Measurements from ENCODE around the gene COA7.
A peak's percentile ranks its signal among the peaks of the same experiment; 100 is the strongest.

COA7 gene

DNA sequence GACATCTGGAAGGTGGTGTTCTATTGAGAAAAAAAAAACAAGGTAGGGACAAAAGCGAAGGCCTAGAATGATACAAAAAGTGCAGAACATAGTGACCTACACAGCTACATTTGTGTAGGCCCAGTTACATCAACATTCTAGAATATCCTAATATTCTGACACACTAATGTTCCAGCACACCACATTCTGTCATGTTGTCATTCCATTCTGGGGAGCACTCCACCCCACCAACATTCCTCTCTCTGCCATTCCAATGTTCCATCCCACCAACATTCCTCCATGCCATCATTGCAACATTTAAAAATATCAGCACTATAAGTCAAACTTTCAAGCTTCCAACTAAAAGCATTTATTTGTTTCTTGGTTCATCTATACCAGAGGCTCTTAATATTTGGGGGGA, 28.5 kb downstream of the COA7 start:
- TF ChIP-seq, protein P1, sequence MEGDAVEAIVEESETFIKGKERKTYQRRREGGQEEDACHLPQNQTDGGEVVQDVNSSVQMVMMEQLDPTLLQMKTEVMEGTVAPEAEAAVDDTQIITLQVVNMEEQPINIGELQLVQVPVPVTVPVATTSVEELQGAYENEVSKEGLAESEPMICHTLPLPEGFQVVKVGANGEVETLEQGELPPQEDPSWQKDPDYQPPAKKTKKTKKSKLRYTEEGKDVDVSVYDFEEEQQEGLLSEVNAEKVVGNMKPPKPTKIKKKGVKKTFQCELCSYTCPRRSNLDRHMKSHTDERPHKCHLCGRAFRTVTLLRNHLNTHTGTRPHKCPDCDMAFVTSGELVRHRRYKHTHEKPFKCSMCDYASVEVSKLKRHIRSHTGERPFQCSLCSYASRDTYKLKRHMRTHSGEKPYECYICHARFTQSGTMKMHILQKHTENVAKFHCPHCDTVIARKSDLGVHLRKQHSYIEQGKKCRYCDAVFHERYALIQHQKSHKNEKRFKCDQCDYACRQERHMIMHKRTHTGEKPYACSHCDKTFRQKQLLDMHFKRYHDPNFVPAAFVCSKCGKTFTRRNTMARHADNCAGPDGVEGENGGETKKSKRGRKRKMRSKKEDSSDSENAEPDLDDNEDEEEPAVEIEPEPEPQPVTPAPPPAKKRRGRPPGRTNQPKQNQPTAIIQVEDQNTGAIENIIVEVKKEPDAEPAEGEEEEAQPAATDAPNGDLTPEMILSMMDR (conservative IDR thresholded peaks at IDR 0.05; ENCODE audit: low read length) = no peak
- DNase-seq (ENCODE audit: low read depth) = peak; percentile 90
- H3K4me3 ChIP-seq (ENCODE audit: low read length) = no peak overlapping the region

DNA sequence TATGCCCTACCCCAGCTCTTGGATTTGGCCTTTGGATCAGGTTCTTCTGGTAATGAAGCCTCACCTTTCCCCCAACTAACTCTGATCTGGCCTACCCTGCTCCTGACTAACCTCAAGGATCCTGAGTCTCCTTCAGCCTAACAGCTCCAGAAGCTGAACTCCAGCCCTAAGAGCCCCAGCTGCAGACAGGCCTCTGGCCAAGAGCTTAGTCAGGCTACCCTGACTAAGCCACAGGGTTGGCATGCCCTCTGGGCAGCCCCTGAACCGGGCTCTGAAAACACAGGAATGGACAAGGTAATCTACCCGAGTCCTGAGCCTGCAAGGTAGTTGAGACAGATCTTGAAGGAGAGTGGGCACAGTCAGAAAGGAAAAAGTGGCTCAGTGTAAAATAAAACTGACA, 29.4 kb downstream of the COA7 start:
- no peak overlapping the region for H3K4me3 ChIP-seq (ENCODE audit: low read length)
- TF ChIP-seq, protein P1 (conservative IDR thresholded peaks at IDR 0.05; ENCODE audit: low read length) = no peak
- DNase-seq (ENCODE audit: low read depth) = peak; percentile 64

DNA sequence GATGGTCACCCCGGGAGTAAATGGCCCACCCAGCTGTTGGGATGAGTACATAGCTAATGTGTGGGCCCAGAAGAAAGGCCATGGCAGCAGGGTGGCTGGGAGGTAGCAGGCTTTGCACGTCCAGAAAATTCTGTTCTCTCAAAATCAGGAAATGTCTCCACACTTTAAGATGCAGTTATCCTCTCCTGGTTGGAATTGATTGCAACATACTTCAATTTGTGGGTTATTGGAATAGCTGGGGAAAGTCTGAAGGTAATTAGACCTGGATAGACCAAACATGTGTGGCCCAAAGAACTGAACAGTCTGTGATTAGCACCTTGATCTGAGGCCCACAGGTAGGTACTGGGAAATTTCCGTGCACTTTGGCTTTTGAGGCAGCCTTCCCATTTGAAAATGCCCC, 30.2 kb downstream of the COA7 start:
- H3K4me3 ChIP-seq (ENCODE audit: low read length) = no peak overlapping the region
- no peak for DNase-seq (ENCODE audit: low read depth)
- TF ChIP-seq, protein P1 (conservative IDR thresholded peaks at IDR 0.05; ENCODE audit: low read length) = no peak

DNA sequence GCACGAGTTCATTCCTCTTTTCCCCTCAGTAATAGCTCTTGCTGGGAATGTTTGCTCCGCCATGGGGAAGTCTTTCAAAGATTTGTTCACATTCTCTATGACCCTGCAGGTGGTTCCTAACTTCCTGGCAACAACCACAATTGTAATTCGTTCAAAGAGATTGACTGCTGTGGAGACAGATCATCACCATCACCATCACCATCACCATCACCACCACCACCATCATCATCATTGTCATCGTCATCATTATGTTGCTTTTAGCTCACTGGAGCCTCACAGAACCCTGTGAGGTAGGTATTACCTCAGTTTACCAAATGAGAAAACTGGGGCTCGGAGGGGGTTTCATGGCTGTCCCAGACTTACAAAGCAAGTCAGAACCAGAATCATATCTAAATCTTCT, 30.9 kb downstream of the COA7 start:
- H3K4me3 ChIP-seq (ENCODE audit: low read length) = no peak overlapping the region
- TF ChIP-seq, protein P1 (conservative IDR thresholded peaks at IDR 0.05; ENCODE audit: low read length) = no peak
- no peak for DNase-seq (ENCODE audit: low read depth)

DNA sequence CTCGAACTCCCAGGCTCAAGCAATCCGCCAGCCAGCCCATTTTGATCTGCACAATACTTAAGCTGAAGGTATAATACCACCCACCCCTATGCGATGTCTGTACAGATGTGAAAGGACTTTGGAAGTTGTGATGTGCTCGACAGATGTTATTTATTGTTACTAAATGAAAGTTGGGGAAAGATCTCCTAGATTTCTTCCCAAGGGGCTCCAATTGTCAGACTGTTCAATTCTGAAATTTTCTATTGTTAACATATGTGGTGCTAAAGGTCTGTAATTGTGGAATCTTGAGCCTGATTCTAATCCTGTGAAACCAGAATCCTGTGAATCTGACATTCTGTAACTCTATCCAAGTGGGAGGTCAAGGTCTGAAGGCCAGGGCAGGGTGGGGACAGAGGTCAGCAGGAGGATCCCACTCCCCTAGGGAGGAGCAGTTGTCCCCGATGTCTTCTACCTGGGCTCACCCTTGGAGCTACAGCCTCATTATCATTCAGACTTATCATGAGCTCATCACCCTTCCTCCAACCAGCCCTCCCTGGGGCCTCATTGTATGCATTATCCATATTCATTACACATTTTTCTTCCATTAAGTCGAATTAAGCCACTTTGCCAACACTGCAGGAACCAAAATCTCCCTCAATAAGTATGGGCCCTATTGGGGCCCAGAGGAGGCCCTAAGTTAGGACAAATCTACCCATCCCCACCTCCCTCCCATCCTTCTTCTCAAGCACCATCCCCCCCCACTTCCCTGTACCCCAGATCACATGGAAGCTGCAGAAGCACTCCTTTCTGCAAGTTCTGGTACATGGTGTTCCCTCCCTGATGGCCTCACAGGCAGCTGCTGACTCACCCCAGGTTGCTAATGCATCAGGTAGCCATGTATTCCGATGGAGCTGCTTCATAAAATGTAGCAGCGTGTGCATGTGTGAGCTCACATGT, 32.9 kb downstream of the COA7 start:
- DNase-seq (ENCODE audit: low read depth) = no peak
- TF ChIP-seq, protein P1 (conservative IDR thresholded peaks at IDR 0.05; ENCODE audit: low read length) = no peak
- no peak overlapping the region for H3K4me3 ChIP-seq (ENCODE audit: low read length)

DNA sequence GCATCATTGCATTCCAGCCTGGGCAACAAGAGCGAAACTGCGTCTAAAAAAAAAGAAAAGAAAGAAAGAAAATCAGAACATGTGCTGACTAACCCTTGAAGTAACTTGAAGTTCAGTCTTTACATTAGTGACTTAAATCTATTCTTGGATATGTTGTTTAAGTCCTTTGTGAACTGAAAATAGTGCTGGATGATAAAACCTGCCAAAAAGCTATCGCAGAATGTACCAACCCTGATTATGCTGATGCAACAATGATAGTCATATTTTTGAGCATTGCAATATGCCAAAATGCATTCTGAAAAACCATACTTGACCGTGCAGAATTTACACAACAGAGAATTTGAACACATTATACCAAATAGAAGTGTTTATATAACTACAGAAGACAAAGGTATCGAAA, 34.4 kb downstream of the COA7 start:
- TF ChIP-seq, protein P1 (conservative IDR thresholded peaks at IDR 0.05; ENCODE audit: low read length) = no peak

More for the DNA sequence above, 34.4 kb downstream of the COA7 start:
- no peak overlapping the region for H3K4me3 ChIP-seq (ENCODE audit: low read length)
- no peak for DNase-seq (ENCODE audit: low read depth)

All from AG10803 (cell line).